Dermis microvascular lymphatic vessel endothelial cell (primary cell): ENCODE data around the gene TAPBP. TPM values are rescaled to one million over a fixed set of nuclear protein-coding genes. Genes with fewer than 3 reads are reported as not detected.

Source experiments
- DNase-seq, 2 donors: peaks; one replicate each; pipeline versions ENCODE4 v3.0.0 to v3.0.0-alpha.2; 2010; ENCODE audit warnings: low read depth in 2 of 2
- total RNA-seq: library from RNA; depleted of rRNA; stranded (reverse); fragments of >200 nt; gene quantifications from 2 replicates; pipeline ENCODE4 v1.2.1, GENCODE V29; 2014

TAPBP gene
- total RNA-seq, 1 donor from 2014 or later, result 47.5 TPM

DNA sequence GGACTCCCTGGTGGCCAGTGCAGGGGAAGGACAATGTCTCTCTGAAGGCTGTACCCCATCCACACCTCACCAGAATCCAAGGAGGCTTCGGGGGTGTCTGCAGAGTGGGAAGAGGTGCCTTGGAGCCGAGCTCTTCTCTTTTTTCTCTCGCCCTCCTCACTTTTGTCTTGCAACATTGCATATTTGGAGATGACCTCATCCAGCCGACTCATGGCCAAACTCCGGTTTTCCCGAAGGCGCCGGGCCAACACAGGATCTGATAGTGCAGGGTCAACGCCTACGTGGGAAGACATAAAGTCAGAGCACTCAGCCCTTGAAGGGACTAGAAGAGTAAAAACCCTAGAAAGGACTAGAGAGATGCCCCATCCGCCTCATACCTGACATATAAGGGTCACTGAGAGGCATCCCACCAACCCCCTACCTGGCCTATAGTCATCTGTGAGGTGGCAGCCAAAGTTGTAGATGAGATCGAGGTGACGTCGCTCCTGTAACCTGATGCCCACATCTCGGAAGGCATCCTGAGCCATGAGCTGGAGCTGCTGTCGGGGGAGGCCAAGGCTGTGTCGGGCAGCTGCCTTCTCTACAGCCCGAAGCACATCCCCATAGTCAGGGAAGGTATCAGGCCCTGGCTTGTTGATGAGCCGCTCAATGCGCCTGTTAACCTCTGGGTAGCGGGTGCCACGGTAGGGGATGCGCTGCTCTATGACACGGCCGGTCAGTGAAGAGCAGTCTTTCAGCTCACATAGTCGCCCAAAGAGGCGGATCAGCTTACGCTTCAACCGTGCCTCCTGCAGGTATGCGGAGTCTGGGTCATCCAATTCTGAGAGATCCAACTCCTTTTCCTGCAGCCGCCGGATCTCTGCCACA, 6.7 kb upstream of the TAPBP start:
- DNase-seq, result peak in 1 of 2 donors; percentile 58

DNA sequence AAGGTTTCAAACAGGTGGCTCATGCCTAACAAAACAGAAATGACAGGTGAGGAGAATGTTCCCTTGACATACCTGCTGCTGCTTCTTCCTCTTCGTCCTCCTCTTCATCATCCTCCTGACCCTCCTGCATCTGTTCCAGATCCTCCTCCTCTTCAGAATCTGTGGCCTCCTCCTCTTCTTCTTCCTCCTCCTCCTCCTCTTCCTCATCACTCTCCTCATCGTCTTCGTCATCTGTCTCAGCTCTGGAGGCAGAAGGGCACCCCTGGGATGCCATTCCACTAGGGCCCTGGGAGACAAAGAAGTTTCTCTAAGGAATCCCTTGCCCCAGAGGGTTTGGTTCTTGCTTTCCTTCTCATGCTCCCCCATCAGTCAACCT, 6.0 kb upstream of the TAPBP start:
- DNase-seq, result no peak

DNA sequence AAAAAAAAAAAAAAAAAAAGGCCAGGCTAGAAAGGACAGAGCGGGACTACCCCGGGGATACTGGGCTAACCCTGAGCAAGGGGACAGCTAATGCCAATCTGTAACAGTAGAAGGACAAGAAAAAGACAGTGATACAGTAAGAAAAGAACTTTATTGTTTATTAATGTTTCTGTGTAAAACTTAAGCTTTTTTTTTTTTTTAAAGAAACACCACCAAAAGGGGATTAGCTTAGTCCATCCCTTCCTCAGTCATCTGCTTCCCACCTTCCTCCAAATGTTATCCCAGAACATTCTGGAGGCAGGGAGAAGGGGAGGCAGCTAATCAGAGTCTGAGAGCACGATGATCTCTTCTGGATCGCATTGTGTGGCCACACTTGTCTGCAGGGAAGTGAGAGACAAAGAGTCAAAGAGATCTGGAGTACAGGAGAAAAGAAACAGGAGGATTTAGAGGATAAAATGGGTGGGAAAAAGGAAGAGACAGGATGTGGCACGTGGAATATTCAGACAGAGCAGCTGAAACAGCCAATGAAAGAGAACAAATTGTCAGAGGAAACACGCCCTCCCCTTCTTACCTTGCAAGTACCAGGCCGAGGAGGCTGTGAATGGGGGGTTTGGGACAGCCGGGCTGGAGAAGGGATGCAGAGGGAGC, 4.7 kb upstream of the TAPBP start:
- no peak for DNase-seq

DNA sequence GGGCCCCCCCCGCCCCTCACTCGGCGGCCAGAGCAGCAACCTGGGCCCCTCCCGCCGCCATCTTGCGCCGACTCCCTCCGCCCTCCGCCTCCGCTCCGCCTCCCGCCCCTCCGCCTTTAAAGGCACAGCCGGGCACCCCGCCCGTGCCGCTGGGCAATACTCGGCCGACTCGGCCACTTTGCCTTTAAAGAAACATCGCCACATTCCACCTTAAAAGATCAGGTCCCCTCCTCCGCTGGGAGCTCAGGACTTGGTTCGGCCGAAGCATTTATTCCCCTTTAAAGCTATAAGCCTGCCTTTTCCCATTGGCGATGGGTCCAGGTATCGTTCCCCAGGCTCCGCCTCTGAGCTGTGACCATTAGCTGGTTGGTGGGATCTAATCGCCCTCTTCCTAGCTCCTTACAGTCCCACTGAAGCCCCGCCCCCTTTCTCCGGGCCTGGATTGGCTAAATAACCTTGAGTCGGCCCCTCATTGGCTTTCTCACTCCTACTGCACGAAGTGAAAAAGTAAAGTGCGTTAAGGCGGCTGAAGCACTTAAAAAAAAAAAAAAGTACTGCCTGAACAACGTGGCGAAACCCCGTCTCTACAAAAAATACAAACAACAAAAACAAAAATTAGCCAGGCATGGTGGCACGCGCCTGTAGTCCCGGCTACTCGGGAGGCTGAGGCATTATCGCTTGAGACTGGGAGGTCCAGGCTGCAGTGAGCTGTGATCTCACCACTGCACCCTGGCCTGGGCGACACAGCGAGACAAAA, 4.0 kb upstream of the TAPBP start, which contains the start of gene ZBTB22:
Gene ZBTB22, minus strand, starts transcription at position 76 of the 757 bp plus-strand sequence. CDS start 828 bp downstream, outside the sequence.
- DNase-seq, result peak; percentile 94 to 100

DNA sequence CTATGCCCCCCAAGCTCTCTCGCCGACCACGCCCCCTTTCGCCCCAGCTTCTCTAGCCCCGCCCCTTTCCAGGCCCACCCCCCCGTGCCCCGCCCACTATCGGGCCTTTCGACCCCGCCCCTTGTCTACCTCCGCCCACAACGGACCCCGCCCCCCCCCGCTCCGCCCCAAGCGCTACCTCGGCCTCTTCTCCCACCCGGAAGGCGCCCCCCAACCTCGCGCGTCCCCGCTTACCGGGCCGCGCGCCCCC, 3.5 kb upstream of the TAPBP start:
- DNase-seq, result no peak

DNA sequence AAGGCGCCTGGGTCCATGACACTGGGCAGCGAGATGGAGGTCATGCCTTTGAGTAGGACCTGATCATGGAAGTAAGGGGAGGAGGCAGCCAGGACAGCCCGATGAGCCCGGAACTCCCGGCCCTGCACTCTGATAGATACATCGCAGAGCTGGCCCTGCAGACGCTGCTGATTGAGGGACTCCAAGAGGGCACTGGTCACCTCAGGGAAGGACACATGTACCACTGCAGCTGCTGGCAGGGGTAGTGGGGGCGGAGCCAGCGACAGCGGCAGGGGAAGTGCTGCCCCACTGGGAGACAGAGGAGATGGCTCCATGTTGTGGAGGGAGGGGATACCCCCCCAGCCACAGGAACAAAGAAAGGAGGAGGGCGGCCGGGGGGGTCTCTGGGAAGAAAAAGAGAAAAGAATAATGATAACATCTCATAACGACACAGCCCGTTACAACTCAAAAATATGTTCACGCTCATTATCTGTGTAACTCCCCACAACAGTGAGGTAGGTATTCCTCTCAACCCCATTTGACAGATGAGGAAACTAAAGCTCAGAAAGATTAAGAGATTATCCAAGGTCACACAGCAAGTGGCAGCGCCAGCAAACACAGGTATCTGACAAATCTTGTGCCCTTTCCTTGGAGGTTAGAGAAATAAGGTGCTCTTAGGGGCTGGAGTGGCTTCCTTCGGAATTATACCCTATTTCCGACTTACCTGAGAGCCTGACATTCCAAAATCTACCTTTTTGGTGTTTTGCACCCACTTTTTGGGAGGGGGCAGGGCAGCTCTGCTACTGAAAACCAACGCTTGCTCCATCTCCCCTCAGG, 2.9 kb upstream of the TAPBP start:
- DNase-seq, result no peak

DNA sequence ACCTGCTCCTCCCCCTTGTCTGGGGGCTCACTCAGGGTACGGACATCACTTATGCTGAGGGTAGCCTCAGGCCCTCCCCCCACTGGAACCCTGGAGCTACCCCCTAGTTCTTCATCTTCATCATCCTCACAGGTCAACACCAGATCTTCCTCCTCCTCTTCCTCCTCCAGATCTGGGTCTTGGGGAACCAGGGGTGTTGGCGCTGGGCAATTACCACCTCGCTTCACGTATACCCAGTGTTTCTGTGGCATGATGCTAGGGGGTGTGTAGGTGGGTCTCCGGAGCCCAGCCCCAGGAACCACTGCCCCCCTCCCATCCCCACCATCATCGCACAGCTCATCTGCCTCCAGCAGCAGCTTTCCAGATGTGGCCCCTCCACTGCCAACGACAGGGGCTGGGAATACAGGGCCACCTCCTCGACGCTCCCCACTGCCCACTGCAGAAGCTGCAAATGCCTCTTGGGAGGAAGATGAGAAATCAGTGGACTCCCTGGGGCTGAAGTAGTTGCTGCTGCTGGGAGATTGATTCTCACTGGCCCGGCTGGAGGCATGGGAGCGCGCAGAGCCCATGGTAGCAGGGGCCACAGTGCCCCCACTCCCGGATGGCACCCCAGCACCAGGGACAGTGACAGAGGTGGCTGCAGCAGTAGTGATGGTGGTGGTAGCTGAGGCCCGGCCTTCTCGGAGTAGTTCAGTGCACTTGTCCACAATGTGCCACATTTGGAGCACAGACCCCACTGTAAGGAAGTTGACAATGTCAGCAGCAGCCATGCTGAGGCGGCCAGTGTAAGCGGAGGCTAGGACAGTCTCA, 2.1 kb upstream of the TAPBP start:
- DNase-seq, result no peak

DNA sequence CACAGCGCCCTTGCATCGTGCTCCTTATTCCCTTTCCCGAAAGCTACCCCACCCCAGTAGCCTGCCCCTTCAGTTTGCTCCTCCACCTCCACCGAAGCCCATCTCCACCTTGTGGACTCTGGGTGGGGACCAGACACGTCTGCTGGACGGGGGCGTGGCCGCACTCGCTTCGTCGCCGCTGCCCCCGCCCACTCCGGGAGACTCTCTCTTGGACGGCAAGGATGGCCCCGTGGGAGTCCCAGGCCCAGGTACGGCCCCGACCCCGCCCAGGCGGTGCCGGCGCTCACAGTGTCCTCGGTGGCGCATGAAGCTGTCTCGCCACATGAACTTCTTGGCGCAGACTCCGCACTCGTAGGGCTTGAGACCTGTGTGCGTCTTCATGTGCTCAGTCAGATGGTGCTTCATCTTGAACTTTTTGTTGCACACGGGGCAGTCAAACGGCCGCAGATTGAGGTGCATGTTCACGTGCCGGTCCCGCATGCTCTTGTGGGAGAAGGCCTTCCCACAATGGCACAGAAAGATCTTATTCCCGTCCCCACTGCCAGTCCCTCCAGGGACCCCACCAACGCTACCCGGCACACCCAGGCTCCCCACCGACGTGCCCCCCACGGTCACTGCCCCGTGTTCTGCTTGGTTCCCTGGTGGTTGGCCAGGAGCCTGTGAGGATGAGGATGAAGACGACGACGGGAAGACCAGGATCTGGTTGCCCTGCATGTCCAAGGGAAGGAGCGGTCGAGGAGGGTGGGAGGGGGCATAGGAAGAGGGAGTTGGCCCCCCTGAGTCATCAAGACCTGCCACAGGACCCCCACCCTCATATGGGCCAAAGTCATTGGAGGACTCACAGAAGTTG, 1.3 kb upstream of the TAPBP start:
- peak in 1 of 2 donors; percentile 30 for DNase-seq

DNA sequence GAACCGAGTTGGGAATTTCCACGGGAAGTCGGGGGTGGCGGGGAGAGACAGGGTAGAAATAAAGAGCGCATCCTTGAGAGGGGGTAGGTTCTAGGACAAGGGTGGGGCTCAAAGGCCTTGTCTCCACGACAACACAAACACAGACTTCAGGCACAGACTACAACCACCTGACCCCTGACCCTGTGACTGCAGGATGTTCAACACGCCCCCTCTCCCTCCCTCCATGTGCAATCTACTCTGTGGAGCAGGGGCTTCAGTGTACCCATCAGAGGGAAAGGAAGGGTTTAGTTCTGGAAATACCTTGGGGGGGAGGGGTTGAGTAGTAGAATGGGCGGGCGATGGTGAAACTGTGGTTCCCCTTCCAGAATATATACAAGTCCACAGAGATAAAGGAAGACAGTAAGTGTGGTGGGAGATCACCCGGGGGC, 651 bp upstream of the TAPBP start:
- DNase-seq, result peak; percentile 76 to 92

DNA sequence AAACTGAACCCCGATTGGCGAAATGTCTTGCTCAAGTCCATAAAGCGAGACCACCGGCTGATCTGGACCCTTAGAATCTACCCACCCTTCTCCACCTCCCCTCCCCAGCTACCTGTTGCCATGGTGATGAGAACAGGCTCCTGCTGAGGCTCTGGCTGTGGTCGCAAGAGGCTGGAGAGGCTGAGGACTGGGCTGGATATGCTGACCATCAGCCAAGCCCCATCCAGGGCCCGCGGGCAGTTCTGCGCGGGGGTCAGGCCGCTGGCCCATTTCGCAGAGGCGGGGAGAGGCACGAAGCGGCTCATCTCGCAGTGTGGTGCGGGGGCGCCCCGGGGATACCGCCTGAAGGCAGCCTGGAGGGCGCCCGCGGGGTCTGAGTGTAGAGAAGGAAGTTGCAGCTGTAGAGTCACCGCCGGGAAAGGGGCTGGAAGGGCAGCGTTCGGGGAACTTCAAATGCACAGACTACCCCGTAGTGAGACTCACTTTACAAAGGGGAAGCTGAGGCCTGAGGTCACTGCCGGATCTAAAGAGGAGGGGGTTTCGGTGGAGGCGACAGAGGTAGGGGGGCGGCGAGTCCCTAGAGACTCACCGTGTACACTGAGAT, 671 bp downstream of the TAPBP start:
- peak in 1 of 2 donors; percentile 39 for DNase-seq

DNA sequence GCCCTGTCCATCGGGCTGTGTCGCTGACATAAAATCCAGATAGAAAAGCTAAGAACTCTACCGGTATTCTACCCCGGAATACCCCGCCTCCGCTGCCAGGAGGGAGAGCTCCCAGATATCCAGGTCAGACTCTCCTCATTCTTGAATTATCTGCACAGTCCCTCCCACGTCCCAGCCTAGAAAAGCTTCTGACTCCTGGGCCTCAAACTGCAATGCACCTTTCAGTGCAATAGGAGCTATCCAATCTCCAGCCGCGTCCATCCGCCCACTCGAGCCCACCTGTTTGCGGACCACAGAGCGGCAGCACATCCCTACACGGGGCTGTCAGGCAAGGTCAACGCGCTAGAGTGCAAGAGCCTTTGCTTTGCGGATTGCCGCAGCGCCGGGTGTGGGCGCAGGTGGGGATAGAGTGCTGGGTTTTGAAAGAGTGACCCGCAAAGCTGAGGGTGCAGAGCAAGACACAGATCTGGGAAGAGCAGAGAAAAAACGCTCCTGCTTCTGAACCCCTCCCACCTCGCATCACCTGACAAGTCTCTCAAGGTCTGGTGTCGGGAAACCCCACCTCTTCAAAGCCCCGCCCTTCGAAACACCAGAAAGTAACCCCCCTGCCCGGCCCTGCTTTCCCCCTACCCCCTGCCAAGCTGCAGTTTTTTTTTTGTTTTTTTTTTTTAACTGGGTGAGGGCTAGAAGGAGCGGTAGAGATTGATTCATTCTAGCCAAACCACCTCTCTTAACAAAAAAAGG, 1.3 kb downstream of the TAPBP start:
- DNase-seq, result peak in 1 of 2 donors; percentile 82

DNA sequence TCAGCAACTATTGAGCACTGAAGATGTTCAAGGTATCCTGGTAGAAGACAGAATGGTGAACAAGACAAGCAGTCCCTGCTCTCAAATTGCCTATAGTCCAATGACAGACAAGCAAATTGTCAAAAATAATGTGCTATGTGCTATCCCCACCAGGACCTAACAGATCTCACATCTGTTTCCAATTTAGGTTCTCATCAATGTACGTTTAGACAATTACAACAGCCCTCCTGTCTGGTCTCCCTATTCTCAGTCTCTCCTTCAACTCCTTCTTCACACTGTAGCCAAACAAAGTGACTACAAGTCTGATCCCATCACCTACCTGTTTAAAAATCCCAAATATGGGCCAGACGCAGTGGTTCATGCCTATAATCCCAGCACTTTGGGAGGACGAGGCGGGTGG, 7.5 kb downstream of the TAPBP start:
- no peak for DNase-seq

DNA sequence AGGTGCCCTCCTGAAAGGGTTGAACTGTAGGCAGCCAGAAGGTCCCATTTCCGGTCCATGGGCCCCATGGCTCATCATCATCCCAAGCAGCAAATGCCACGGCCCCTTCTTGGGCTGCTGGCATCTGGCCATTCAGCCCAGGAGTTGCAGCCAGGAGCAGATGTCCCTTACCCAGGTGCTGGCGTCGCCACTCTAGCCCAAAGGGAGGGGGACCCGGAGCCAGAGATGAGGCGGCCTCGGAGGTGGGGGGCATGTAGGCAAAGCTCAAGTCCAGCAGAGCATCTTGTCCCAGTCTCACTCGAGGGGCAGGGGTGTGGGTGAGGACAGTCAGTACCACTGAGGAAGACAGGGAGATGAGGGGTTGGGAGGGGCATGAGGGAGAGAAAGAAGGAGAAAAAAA, 8.8 kb downstream of the TAPBP start:
- no peak for DNase-seq

DNA sequence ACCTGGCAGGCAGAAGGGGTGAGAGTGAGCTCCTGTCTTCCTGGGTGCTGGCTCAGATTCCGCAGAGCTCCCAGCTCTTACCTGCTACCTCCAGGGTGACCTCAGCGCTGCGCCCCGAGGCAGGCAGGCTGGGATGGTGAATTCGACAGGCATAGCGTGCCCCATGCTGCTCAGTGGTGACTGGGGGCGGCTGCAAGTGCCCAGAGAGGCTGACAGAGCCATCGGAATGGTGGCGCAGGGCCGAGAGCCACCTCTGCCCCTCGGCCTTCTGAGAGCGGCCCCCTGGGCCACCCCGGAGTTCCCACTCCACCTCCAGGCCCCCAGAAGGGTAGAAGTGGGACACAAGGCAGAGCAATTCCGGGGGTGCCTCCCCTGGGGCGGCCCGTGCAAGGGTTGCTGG, 9.7 kb downstream of the TAPBP start:
- no peak for DNase-seq

DNA sequence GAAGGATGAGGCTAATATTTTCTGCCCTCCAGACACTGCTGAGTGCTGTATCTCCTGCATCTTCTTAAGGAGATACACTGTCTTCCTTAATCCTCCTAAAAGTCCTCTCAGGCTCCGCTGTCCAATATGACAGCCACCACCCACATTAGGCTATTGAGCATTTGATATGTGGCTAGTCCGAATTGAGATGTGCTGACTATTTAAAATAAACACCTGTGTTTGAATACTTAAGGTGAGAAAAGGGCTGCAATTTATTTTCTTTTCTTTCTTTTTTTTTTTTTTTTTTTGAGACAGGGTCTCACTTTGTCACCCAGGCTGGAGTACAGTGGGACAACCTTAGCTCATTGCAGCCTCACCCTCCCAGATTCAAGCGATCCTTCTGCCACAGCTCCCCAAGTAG, 12.0 kb downstream of the TAPBP start:
- DNase-seq, result no peak

DNA sequence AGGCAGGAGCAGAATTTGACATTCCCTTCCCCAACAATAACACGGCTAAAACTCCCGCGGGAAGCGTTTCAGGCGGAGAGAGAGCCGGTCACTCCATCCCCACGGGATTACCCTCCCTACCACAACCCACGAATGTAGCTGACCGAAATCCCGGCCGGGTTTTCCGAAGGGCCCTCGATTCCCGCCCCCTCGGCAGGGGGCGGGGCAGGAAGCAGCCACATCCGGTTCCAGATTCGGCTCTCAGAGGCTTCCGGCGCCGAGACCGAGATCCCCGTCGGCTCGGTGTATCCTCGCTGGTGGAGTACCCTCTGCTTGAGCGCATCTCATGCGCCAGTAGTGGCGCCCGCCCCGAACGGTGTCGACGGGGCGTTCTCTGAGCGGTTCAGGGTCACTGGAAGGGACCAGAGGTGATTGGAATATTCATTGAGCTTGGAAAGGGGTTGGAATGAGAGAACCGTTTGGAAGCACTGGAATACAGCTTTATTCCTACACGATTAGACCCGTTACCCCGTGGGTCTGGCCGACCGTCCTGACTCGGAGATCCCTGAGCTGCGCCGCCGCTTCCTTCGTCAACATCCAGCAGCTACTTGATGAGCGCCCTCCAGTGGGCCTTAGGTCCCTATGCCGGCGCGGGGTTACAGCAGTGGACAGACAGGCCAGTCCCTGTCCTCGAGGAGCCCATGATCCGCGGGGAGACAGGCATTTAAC, 14.5 kb downstream of the TAPBP start:
- DNase-seq, result peak; percentile 87 to 94

DNA sequence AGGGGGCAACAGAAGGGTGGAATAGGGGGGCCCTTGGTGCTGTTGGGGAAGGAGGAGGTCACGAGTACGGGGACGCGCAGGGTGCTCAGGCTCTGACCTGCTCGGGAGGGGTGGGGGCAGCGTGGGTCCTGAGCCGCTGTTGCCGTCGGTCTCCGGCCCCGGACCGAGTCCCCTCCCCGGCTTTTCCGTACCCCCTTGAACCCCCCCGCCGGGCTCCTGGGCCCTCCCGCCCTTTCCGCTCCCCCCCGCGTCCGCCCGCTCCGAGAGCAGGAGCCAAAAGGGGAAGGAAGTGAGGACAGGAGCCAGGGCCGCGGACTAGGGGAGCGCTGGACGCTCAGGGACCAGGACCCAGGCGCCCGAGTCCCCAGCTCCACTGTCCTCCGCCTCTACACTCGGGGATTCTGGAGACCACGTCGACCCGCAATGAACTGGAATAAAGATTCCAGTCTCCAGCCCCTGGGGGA, 15.1 kb downstream of the TAPBP start, which contains the start of gene RGL2:
Gene RGL2, minus strand, starts transcription at position 170 of the 464 bp plus-strand sequence. CDS start 332 bp downstream, outside the sequence.
- DNase-seq, result peak in 1 of 2 donors; percentile 70
